Transverse colon (tissue), 4 donors: ENCODE data around the gene CCDC88B.

Experiments
- CTCF ChIP-seq, 5 experiments: fragments of 200-600 bp in 3 of 5; fragments of 450-650 bp in 2 of 5; sonication (generic) in 3 of 5; IDR thresholded peaks; 1 replicate in 2 of 5; 2 replicates in 3 of 5; pipeline ENCODE4 v1.5.1; 2016 to 2017; ENCODE audit warnings: antibody characterized with exemption in 5 of 5, inconsistent platforms in 3 of 5, mild to moderate bottlenecking in 2 of 5, moderate library complexity in 1 of 5
- EP300 ChIP-seq: sonication (generic); formaldehyde crosslinking; IDR thresholded peaks from one replicate; pipeline ENCODE4 v1.6.1; 2017; ENCODE audit warnings: antibody characterized with exemption, low read depth
- POLR2A ChIP-seq: fragments of 450-650 bp; IDR thresholded peaks from one replicate; pipeline ENCODE4 v1.6.1; 2016; ENCODE audit warnings: antibody characterized with exemption, mild to moderate bottlenecking, moderate library complexity
- POLR2AphosphoS5 ChIP-seq, 3 donors: sonication (generic); formaldehyde crosslinking; IDR thresholded peaks; one replicate each; pipeline ENCODE4 v1.6.1; 2016; ENCODE audit warnings: antibody characterized with exemption in 3 of 3

DNA sequence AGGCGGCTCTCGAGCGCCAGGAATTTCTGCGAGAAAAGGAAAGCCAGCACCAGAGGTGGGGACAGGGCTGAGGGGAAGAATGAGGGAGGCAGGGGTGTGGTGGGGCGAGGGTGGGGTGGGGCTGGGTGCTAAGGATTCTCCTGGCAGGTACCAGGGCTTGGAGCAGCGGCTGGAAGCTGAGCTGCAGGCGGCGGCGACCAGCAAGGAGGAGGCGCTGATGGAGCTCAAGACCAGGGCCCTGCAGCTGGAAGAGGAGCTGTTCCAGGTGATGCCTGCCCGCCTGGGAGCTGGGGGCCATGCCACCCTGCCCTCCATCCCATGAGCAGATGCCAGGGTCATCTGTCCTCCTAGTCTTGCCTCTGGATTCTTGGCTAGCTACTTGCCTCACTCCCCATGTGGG is 9.4 kb downstream of the CCDC88B start:
- no peak for TF ChIP-seq CTCF (IDR thresholded peaks at IDR 0.05)
- no peak for TF ChIP-seq EP300
- no peak for TF ChIP-seq POLR2A
- no peak for TF ChIP-seq POLR2AphosphoS5 (IDR thresholded peaks at IDR 0.05)
